ENCODE results near the gene CCDC181.

The CCDC181 gene

DNA sequence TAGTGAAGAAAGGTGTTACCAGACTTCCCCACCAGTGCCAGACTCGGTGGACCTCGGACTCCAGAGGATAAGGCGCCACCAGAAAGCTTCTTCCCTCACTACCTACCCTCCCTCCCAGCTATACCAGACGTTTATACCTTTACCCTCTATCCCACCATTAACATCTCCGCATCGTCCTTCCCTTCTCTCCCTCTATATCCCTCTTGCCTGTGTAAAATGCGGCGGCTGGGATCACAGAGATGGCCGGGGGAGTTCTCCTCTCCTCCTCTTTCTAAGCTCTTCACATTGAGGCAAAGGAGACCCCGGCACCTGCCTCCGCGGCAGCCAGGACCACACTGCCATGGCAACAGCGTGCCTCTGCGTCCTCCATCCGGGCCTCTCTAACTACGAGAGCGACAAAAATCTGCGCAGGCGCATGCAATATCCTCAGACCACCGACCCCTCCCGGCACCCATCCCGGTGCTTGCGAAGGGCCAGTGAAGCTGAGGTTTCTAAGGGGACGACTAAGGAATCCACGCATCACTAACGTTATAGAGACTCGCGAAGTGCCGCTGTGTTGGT lies at the start of gene CCDC181:
CCDC181 (minus strand) TSS at position 394 of the 561 bp plus-strand sequence. CDS start 2,547 bp downstream, outside the sequence.
- H3K4me1 Mint-ChIP-seq = peaks cover 18% of the 10 kb centered on the region
- peak; percentile 87 for DNase-seq
- no peak within 1 kb of the TSS for H3K27ac Mint-ChIP-seq
- peaks cover 18% of the 10 kb centered on the region for H3K27me3 Mint-ChIP-seq (ENCODE audit: low read depth, poor library complexity)
- peaks cover 4% of the 10 kb centered on the region for H3K36me3 Mint-ChIP-seq (ENCODE audit: low read depth)
- peaks cover 34% of the 10 kb centered on the region for H3K9me3 Mint-ChIP-seq
- peak within 1 kb of the TSS; percentile 96 for H3K4me3 Mint-ChIP-seq
- TF ChIP-seq, protein P1, sequence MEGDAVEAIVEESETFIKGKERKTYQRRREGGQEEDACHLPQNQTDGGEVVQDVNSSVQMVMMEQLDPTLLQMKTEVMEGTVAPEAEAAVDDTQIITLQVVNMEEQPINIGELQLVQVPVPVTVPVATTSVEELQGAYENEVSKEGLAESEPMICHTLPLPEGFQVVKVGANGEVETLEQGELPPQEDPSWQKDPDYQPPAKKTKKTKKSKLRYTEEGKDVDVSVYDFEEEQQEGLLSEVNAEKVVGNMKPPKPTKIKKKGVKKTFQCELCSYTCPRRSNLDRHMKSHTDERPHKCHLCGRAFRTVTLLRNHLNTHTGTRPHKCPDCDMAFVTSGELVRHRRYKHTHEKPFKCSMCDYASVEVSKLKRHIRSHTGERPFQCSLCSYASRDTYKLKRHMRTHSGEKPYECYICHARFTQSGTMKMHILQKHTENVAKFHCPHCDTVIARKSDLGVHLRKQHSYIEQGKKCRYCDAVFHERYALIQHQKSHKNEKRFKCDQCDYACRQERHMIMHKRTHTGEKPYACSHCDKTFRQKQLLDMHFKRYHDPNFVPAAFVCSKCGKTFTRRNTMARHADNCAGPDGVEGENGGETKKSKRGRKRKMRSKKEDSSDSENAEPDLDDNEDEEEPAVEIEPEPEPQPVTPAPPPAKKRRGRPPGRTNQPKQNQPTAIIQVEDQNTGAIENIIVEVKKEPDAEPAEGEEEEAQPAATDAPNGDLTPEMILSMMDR (IDR thresholded peaks at IDR 0.05) = no peak

DNA sequence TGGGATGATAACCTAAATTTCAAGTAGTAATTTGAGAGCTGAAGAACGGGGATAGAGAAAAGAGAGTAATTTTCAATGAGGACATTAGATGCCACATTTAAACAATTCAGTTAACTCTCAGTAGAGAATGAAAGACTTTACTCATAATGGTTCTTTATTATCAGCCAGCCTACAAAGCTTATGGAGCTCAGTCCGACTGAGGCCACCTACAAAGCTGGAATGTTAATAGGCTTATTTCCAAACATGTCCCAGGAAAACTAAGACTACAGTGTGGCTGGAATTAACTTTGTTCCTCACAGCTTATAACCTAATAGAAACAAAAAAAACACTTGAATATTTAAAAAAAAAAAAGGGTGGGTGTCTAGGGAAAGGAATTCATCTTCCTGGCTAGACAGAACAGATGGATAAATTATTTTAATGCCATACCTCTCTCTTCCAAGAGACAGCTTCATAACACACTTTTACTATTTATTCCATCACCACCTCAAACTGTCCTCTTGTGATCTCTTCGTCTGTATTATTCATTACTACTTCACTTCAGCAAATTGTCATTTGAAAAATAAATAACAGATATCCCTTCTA lies 48.6 kb upstream of the CCDC181 start:
- Mint-ChIP-seq H3K36me3 (ENCODE audit: low read depth) (peaks cover 19% of the 10 kb centered on the region), H3K27me3 (ENCODE audit: low read depth, poor library complexity) (no peaks in the 10 kb centered on the region), H3K4me3 (no peak overlapping the region), H3K4me1 (no peaks in the 10 kb centered on the region), H3K27ac (no peak overlapping the region), H3K9me3 (no peaks in the 10 kb centered on the region)
- no peak for DNase-seq
- TF ChIP-seq, protein P1 (IDR thresholded peaks at IDR 0.05) = no peak

DNA sequence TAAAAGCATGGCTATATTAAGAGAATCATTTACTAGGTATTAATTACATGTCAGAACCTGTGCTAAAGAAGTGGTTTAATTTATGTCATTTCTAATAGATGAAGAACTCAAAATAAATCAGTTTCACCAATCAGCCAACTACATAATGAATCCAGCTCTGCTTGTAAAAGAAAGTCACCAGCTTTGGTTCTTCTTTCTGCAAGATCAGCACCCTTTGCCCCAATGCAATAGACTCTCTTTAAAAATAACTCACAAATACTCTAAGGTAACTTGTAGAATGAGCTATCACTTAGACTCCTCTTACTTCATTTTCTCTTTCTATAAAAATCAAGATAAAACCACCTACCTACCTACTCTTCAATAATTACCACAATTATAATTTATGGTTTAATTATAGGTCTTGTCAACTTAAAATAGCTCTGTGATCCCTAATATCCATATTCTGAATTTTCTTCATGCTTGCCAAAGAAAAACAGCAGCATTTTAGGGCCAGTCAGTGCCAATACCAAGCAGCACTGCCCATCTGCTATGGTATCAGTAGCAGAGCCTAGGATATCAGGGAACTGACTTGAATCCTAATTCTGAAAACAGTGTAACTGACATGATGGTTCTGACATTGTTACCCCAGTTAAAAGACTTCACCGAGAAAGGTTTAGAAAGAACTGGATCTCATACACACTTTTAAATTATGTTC lies 47.2 kb upstream of the CCDC181 start:
- Mint-ChIP-seq H3K4me3 (no peak overlapping the region), H3K27ac (no peak overlapping the region), H3K9me3 (no peaks in the 10 kb centered on the region), H3K4me1 (no peaks in the 10 kb centered on the region), H3K27me3 (ENCODE audit: low read depth, poor library complexity) (no peaks in the 10 kb centered on the region), H3K36me3 (ENCODE audit: low read depth) (peaks cover 19% of the 10 kb centered on the region)
- TF ChIP-seq, protein P1 (IDR thresholded peaks at IDR 0.05) = no peak
- DNase-seq = no peak

DNA sequence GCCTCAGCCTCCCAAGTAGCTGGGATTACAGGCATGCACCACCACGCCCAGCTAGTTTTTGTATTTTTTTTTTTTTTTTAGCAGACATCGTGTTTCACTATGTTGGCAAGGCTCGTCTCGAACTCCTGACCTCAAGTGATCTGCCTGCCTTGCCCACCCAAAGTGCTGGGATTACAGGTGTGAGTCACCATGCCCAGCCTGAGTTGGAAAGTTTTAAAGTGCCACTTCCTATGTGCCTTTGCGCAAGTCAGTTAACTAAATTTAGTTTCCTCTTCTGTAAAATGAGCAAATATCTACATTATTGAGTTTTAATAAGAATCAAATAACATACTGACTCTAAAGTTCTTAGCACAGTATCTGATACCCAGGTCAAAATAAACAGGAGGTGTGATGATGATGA lies 46.1 kb upstream of the CCDC181 start:
- H3K27me3 Mint-ChIP-seq (ENCODE audit: low read depth, poor library complexity) = no peaks in the 10 kb centered on the region
- no peak for DNase-seq
- no peaks in the 10 kb centered on the region for H3K9me3 Mint-ChIP-seq
- H3K36me3 Mint-ChIP-seq (ENCODE audit: low read depth) = peaks cover 24% of the 10 kb centered on the region
- TF ChIP-seq, protein P1 (IDR thresholded peaks at IDR 0.05) = no peak
- no peak overlapping the region for H3K4me3 Mint-ChIP-seq
- H3K4me1 Mint-ChIP-seq = no peaks in the 10 kb centered on the region
- H3K27ac Mint-ChIP-seq = no peak overlapping the region

DNA sequence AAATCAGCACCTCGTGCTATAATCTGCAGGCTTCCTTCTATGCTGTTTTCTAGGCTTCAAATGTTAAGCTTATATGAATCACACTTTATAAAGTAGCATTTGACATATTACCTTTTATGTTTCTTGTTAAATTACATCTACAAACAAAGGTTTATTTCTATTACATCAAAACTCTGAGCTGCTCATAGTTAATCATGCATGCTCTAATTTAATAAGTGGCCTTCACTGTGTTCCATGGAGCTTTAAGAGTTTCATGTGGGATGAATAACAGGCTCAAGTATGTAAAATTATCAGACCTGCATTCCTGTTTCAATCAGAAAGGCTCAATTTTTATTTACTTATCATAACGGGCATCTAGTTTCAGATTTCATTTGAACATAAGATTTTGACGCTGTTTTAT lies 45.5 kb upstream of the CCDC181 start:
- Mint-ChIP-seq H3K4me1 (no peaks in the 10 kb centered on the region), H3K27ac (no peak overlapping the region), H3K27me3 (ENCODE audit: low read depth, poor library complexity) (no peaks in the 10 kb centered on the region), H3K9me3 (no peaks in the 10 kb centered on the region), H3K4me3 (no peak overlapping the region), H3K36me3 (ENCODE audit: low read depth) (peaks cover 24% of the 10 kb centered on the region)
- DNase-seq = no peak
- TF ChIP-seq, protein P1 (IDR thresholded peaks at IDR 0.05) = no peak

Measured in nephron progenitor cell (in vitro differentiated cells).